ENCODE measurements around the gene SYT7. TPM values are rescaled to one million over a fixed set of nuclear protein-coding genes. Genes with fewer than 3 reads are reported as not detected.

Gene SYT7
- total RNA-seq, 1 donor from 2014 or later, result 4.8 TPM

GRCh38 chr11:61610905-61611304, 30.0 kb upstream of the SYT7 start:
- Histone ChIP-seq H3K4me1 (no peaks in the 10 kb centered on the region), H3K27me3 (peaks cover 14% of the 10 kb centered on the region), H3K4me3 (no peak overlapping the region), H3K36me3 (no peaks in the 10 kb centered on the region), H3K9me3 (no peaks in the 10 kb centered on the region), H3K27ac (no peak overlapping the region)
- ATAC-seq, result peak; percentile 16
- DNase-seq, result no peak
- no peak for TF ChIP-seq CTCF (IDR thresholded peaks at IDR 0.05)
- intact Hi-C loops (cut with DNase I), result no loop called here

GRCh38 chr11:61609980-61610366, 29.1 kb upstream of the SYT7 start:
- Histone ChIP-seq H3K36me3 (no peaks in the 10 kb centered on the region), H3K9me3 (no peaks in the 10 kb centered on the region), H3K27ac (no peak overlapping the region), H3K27me3 (peaks cover 14% of the 10 kb centered on the region), H3K4me3 (no peak overlapping the region), H3K4me1 (no peaks in the 10 kb centered on the region)
- ATAC-seq (peak; percentile 52), DNase-seq (no peak)
- TF ChIP-seq CTCF (IDR thresholded peaks at IDR 0.05), result no peak
- intact Hi-C loops (cut with DNase I), result no loop called here

GRCh38 chr11:61609000-61609979, 28.4 kb upstream of the SYT7 start:
- H3K4me3 ChIP-seq, result no peak overlapping the region
- H3K9me3 ChIP-seq, result no peaks in the 10 kb centered on the region
- no peaks in the 10 kb centered on the region for H3K4me1 ChIP-seq
- ATAC-seq (no peak), DNase-seq (no peak)
- no peak overlapping the region for H3K27ac ChIP-seq
- H3K36me3 ChIP-seq, result no peaks in the 10 kb centered on the region
- intact Hi-C loops (cut with DNase I), result no loop called here
- peaks cover 14% of the 10 kb centered on the region for H3K27me3 ChIP-seq
- TF ChIP-seq CTCF (IDR thresholded peaks at IDR 0.05), result no peak

GRCh38 chr11:61607920-61608599, 27.2 kb upstream of the SYT7 start:
- Histone ChIP-seq H3K4me1 (no peaks in the 10 kb centered on the region), H3K27ac (no peak overlapping the region), H3K27me3 (peaks cover 4% of the 10 kb centered on the region), H3K9me3 (no peaks in the 10 kb centered on the region), H3K36me3 (no peaks in the 10 kb centered on the region), H3K4me3 (no peak overlapping the region)
- ATAC-seq, result no peak
- no peak for DNase-seq
- TF ChIP-seq CTCF (IDR thresholded peaks at IDR 0.05), result no peak
- intact Hi-C loops (cut with DNase I), result no loop called here

GRCh38 chr11:61607426-61607825, 26.6 kb upstream of the SYT7 start:
- TF ChIP-seq CTCF (IDR thresholded peaks at IDR 0.05), result no peak
- no peaks in the 10 kb centered on the region for H3K36me3 ChIP-seq
- ATAC-seq (no peak), DNase-seq (no peak)
- H3K4me1 ChIP-seq, result no peaks in the 10 kb centered on the region
- no peak overlapping the region for H3K27ac ChIP-seq
- no peak overlapping the region for H3K4me3 ChIP-seq
- no peaks in the 10 kb centered on the region for H3K9me3 ChIP-seq
- intact Hi-C loops (cut with DNase I), result no loop called here
- peaks cover 4% of the 10 kb centered on the region for H3K27me3 ChIP-seq
